DMS53 treated with DMSO at 0.1 percent for 48 hours (cell line): ENCODE results near the gene ASB6.
"Not testable (repeated sequence)": the region's sequence is repeated elsewhere in the genome, so short reads cannot be mapped to it uniquely, and the experiment has no call there.

Experiments used
- DNase-seq: peaks from one replicate; lab custom pipeline; 2025; ENCODE audit not compliant: unreplicated experiment; lab: John Stamatoyannopoulos, UW

ASB6 gene

GRCh38 chr9:129609486-129610212 is 32.3 kb downstream of the ASB6 start:
- no peak for DNase-seq

GRCh38 chr9:129608561-129609481 is 33.1 kb downstream of the ASB6 start:
- no peak for DNase-seq

- DNase-seq: no peak
These were observed 34.9 kb downstream of the ASB6 start for GRCh38 chr9:129607027-129607387.

GRCh38 chr9:129606161-129607026 is 35.6 kb downstream of the ASB6 start:
- no peak for DNase-seq

- no peak for DNase-seq
These were observed 37.2 kb downstream of the ASB6 start for GRCh38 chr9:129604766-129605163.

GRCh38 chr9:129604056-129604765 is 37.7 kb downstream of the ASB6 start:
- no peak for DNase-seq

GRCh38 chr9:129602598-129603415 is 39.1 kb downstream of the ASB6 start:
- DNase-seq: no peak

- DNase-seq: no peak
These were observed 40.8 kb downstream of the ASB6 start for GRCh38 chr9:129601082-129601674.

- DNase-seq: no peak
These were observed 43.8 kb downstream of the ASB6 start for GRCh38 chr9:129598089-129598596.

GRCh38 chr9:129597355-129598088 is 44.4 kb downstream of the ASB6 start:
- peak; percentile 32 for DNase-seq

GRCh38 chr9:129596541-129597331 is 45.2 kb downstream of the ASB6 start:
- no peak for DNase-seq

- DNase-seq: no peak
These were observed 45.9 kb downstream of the ASB6 start for GRCh38 chr9:129595903-129596540.

- DNase-seq: no peak
These were observed 46.6 kb downstream of the ASB6 start for GRCh38 chr9:129595311-129595741.

- no peak for DNase-seq
These were observed 47.3 kb downstream of the ASB6 start for GRCh38 chr9:129594632-129595031.

GRCh38 chr9:129592790-129593189 is 49.2 kb downstream of the ASB6 start:
- DNase-seq: not testable (repeated sequence)

GRCh38 chr9:129591916-129592315 is 50.0 kb downstream of the ASB6 start:
- no peak for DNase-seq

- no peak for DNase-seq
These were observed 51.5 kb downstream of the ASB6 start for GRCh38 chr9:129590466-129590865.
